HepG2 (cell line): ENCODE data around the gene ERF. TPM values are rescaled to one million over a fixed set of nuclear protein-coding genes. Genes with fewer than 3 reads are reported as not detected.

Experiments used
- ADNP ChIP-seq: sonication (generic); formaldehyde crosslinking; IDR thresholded peaks from 2 replicates; pipeline ENCODE4 v1.4.0; 2020; ENCODE audit warnings: missing genetic modification reagents
- CBX2 ChIP-seq, 2 experiments: fragments of 200-600 bp in 1 of 2; sonication (generic); formaldehyde crosslinking in 1 of 2; IDR thresholded peaks; 2 replicates each; pipeline versions ENCODE4 v1.7.0 to v1.8.1; 2018 to 2022; ENCODE audit warnings: low read depth in 2 of 2, low read length in 1 of 2, mild to moderate bottlenecking in 1 of 2, missing genetic modification reagents in 1 of 2
- CCDC6 ChIP-seq: sonication (generic); formaldehyde crosslinking; IDR thresholded peaks from 2 replicates; pipeline ENCODE4 v1.8.1; 2022; ENCODE audit warnings: mild to moderate bottlenecking, missing genetic modification reagents, moderate library complexity
- DZIP1 ChIP-seq: sonication (generic); formaldehyde crosslinking; IDR thresholded peaks from 2 replicates; pipeline ENCODE4 v1.5.0; 2020; ENCODE audit warnings: mild to moderate bottlenecking, missing genetic modification reagents
- FUBP1 ChIP-seq: sonication (generic); formaldehyde crosslinking; IDR thresholded peaks from 2 replicates; pipeline ENCODE4 v1.5.1; 2020; ENCODE audit warnings: missing genetic modification reagents, mild to moderate bottlenecking, borderline replicate concordance
- HNRNPH1 ChIP-seq: fragments of 200-400 bp; formaldehyde crosslinking; optimal IDR thresholded peaks from 2 replicates; pipeline ENCODE3; 2017; ENCODE audit warnings: mild to moderate bottlenecking, low read depth, low read length
- JUN ChIP-seq: sonication (generic); formaldehyde crosslinking; IDR thresholded peaks from 2 replicates; pipeline ENCODE4 v1.4.0; 2020; ENCODE audit warnings: mild to moderate bottlenecking, missing genetic modification reagents
- NFYC ChIP-seq: IDR thresholded peaks from 2 replicates; pipeline ENCODE4 v1.6.1; 2016; ENCODE audit warnings: missing genetic modification reagents, missing compliant biosample characterization
- RORA ChIP-seq: sonication (generic); formaldehyde crosslinking; IDR thresholded peaks from 2 replicates; pipeline ENCODE4 v1.5.0; 2020; ENCODE audit warnings: mild to moderate bottlenecking, missing genetic modification reagents, moderate library complexity
- TFAP4 ChIP-seq: sonication (generic); IDR thresholded peaks from 2 replicates; pipeline ENCODE4 v1.6.1; 2016; ENCODE audit warnings: low read depth, borderline replicate concordance
- THRA ChIP-seq: sonication (generic); formaldehyde crosslinking; IDR thresholded peaks from 2 replicates; pipeline ENCODE4 v1.4.0; 2020; ENCODE audit warnings: missing genetic modification reagents, borderline replicate concordance
- ZGPAT ChIP-seq: IDR thresholded peaks from 2 replicates; pipeline ENCODE4 v1.6.1; 2016; ENCODE audit warnings: mild to moderate bottlenecking
- ZNF12 ChIP-seq: sonication (generic); formaldehyde crosslinking; IDR thresholded peaks from 2 replicates; pipeline ENCODE4 v1.5.0; 2020; ENCODE audit warnings: missing genetic modification reagents
- ZNF124 ChIP-seq: sonication (generic); formaldehyde crosslinking; IDR thresholded peaks from 2 replicates; pipeline ENCODE4 v1.4.0; 2020; ENCODE audit warnings: missing genetic modification reagents
- ZNF160 ChIP-seq: sonication (generic); formaldehyde crosslinking; IDR thresholded peaks from 2 replicates; pipeline ENCODE4 v1.8.0; 2022; ENCODE audit warnings: mild to moderate bottlenecking, inconsistent platforms, missing genetic modification reagents
- ZNF501 ChIP-seq: sonication (generic); formaldehyde crosslinking; IDR thresholded peaks from 2 replicates; pipeline ENCODE4 v1.5.1; 2020; ENCODE audit warnings: mild to moderate bottlenecking, moderate library complexity, missing genetic modification reagents
- ZNF749 ChIP-seq: sonication (generic); formaldehyde crosslinking; IDR thresholded peaks from 2 replicates; pipeline ENCODE4 v1.8.0; 2022; ENCODE audit warnings: mild to moderate bottlenecking, missing genetic modification reagents, moderate library complexity, borderline replicate concordance
- ZNF776 ChIP-seq: sonication (generic); formaldehyde crosslinking; IDR thresholded peaks from 2 replicates; pipeline ENCODE4 v1.4.0; 2020; ENCODE audit warnings: mild to moderate bottlenecking, missing genetic modification reagents
- ZNF83 ChIP-seq: sonication (generic); formaldehyde crosslinking; IDR thresholded peaks from 2 replicates; pipeline ENCODE4 v1.4.0; 2020; ENCODE audit warnings: missing genetic modification reagents, mild to moderate bottlenecking, borderline replicate concordance
- polyA plus RNA-seq, 8 experiments: library from polyadenylated mRNA; depleted of rRNA in 3 of 8; stranded (reverse) in 7 of 8; unstranded in 1 of 8; fragments of >200 nt; fragmentation: Illumina TruSeq in 4 of 8; extraction: Trizol in 4 of 8; gene quantifications; 2 replicates each; pipeline versions ENCODE4 v1.2.1 to v1.2.3, GENCODE V29; 2011 to 2016; ENCODE audit warnings: low read depth in 4 of 8, missing spikeins in 1 of 8, mixed read lengths in 1 of 8; ENCODE audit not compliant: insufficient read depth in 1 of 8
- total RNA-seq, 5 experiments: library from RNA; depleted of rRNA; stranded (reverse); fragments of >200 nt; fragmentation: Illumina TruSeq; extraction: Trizol; gene quantifications; 2 replicates each; pipeline ENCODE4 v1.2.3, GENCODE V29; 2016; ENCODE audit warnings: low read depth in 1 of 5

ERF gene
- total and polyA plus RNA-seq, 2 of the 13 experiments (the other 11 are each of a cell fraction or from before 2014, with no cell fraction given): 67.1 to 69.9 TPM

- TF ChIP-seq ZNF12 (CRISPR knock-in tag) (no peak), ZNF124 (CRISPR knock-in tag) (no peak), ZGPAT (no peak), CBX2 (IDR thresholded peaks at IDR 0.05; ENCODE audit: low read depth, low read length) (no peak), CBX2 (CRISPR knock-in tag; IDR thresholded peaks at IDR 0.05; ENCODE audit: low read depth) (no peak), ZNF776 (0 out of 2 replicates have a peak, but pooled peaks have one; percentile 59), DZIP1 (CRISPR knock-in tag) (no peak), ZNF749 (no peak), TFAP4 (no peak), ZNF160 (CRISPR knock-in tag) (no peak), FUBP1 (CRISPR knock-in tag) (no peak), ZNF501 (CRISPR knock-in tag) (peak; percentile 87), HNRNPH1 (no peak), NFYC (CRISPR knock-in tag) (no peak), ADNP (no peak), THRA (CRISPR knock-in tag) (no peak), CCDC6 (CRISPR knock-in tag) (0 out of 2 replicates have a peak, but pooled peaks have one; percentile 52), ZNF83 (CRISPR knock-in tag) (no peak), JUN (CRISPR knock-in tag) (0 out of 2 replicates have a peak, but pooled peaks have one; percentile 29), RORA (no peak)
Observed at GRCh38 chr19:42217520-42218437, 37.1 kb downstream of the ERF start, which contains the start of gene DEDD2 (continued).
